ENCODE data around the gene ATPAF1. TPM values are rescaled to one million over a fixed set of nuclear protein-coding genes. Genes with fewer than 3 reads are reported as not detected.

Gene ATPAF1
- total and polyA plus RNA-seq, 2 donors (not counting 1 experiment from before 2014, with no cell fraction given): 65.6 to 72.1 TPM

DNA sequence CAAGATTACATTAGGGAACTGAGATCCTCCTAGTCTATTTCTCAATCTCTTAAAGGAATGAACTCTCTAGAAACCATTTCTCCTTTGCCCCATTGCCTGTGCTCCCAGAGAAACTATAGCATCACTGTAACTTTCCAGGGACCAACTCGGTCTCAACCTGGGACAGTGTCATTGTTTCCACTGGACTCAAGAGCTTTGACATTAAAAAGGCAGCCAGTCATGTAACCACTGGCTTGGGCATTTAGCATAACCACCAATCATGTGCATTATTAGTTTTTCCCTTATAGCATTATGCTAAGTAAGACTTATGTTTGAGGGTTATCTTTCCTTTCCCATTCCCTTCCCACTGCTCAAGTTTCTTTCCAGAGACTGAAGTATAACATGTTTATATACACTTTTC, 21.7 kb upstream of the ATPAF1 start:
- Histone ChIP-seq H3K9me3 (ENCODE audit: control insufficient read depth, insufficient read depth, low read depth, low read length) (no peaks in the 10 kb centered on the region), H3K4me3 (replicated peaks in 1 of 4; ENCODE audit: control extremely low read depth in 1 of 4, insufficient read depth in 1 of 4, low read depth in 3 of 4, low read length in 4 of 4) (no peak overlapping the region), H3K4me1 (ENCODE audit: control insufficient read depth, extremely low read depth, insufficient read depth, low read length) (peaks cover 2% of the 10 kb centered on the region), H4K20me1 (ENCODE audit: control insufficient read depth, extremely low read depth, insufficient read depth, low read length) (no peaks in the 10 kb centered on the region), H3K79me2 (ENCODE audit: control insufficient read depth, insufficient read depth, low read length) (no peaks in the 10 kb centered on the region), H3K27me3 (ENCODE audit: control insufficient read depth, insufficient read depth, low read length) (no peaks in the 10 kb centered on the region), H3K9ac (ENCODE audit: insufficient read depth, low read length) (no peak overlapping the region), H3K27ac (ENCODE audit: insufficient read depth, low read length) (no peak overlapping the region), H3K36me3 (ENCODE audit: control insufficient read depth, insufficient read depth, low read length) (peaks cover 3% of the 10 kb centered on the region), H2AFZ (ENCODE audit: low read length) (no peak overlapping the region), H3K4me2 (ENCODE audit: extremely low read depth, insufficient read depth, low read length) (no peak overlapping the region)
- DNase-seq (ENCODE audit: low read depth in 2 of 2): no peak
- TF ChIP-seq, protein P1, sequence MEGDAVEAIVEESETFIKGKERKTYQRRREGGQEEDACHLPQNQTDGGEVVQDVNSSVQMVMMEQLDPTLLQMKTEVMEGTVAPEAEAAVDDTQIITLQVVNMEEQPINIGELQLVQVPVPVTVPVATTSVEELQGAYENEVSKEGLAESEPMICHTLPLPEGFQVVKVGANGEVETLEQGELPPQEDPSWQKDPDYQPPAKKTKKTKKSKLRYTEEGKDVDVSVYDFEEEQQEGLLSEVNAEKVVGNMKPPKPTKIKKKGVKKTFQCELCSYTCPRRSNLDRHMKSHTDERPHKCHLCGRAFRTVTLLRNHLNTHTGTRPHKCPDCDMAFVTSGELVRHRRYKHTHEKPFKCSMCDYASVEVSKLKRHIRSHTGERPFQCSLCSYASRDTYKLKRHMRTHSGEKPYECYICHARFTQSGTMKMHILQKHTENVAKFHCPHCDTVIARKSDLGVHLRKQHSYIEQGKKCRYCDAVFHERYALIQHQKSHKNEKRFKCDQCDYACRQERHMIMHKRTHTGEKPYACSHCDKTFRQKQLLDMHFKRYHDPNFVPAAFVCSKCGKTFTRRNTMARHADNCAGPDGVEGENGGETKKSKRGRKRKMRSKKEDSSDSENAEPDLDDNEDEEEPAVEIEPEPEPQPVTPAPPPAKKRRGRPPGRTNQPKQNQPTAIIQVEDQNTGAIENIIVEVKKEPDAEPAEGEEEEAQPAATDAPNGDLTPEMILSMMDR (conservative IDR thresholded peaks at IDR 0.05 in 1 of 2, IDR thresholded peaks at IDR 0.05 in 1 of 2; ENCODE audit: low read depth in 1 of 2, low read length in 2 of 2): no peak
- TF ChIP-seq EZH2 (IDR thresholded peaks at IDR 0.05; ENCODE audit: low read length, missing control alignments): no peak

DNA sequence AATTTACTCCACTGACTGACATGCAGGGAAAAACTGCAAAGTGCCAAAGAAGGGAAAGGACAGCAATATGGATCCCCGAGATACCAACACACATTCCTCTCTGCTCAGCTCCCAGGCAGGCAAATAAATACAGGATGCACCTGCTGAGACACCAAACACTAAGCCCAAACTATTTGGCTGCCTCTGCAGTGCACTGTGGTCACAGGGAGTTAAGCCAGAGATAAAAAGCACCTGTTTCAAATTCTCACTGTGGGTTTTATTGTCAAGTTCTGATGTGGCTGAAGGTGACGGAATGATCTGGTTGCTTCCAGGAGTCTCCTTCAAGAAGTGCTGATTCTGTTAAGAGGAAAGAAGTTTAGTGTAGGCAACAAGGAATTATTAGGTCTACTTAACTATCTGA, 21.2 kb upstream of the ATPAF1 start:
- H3K36me3 ChIP-seq (ENCODE audit: control insufficient read depth, insufficient read depth, low read length): peaks cover 3% of the 10 kb centered on the region
- no peak overlapping the region for H2AFZ ChIP-seq (ENCODE audit: low read length)
- no peak for TF ChIP-seq EZH2 (IDR thresholded peaks at IDR 0.05; ENCODE audit: low read length, missing control alignments)
- TF ChIP-seq, protein P1 (conservative IDR thresholded peaks at IDR 0.05 in 1 of 2, IDR thresholded peaks at IDR 0.05 in 1 of 2; ENCODE audit: low read depth in 1 of 2, low read length in 2 of 2): no peak
- no peaks in the 10 kb centered on the region for H3K79me2 ChIP-seq (ENCODE audit: control insufficient read depth, insufficient read depth, low read length)
- no peak overlapping the region for H3K27ac ChIP-seq (ENCODE audit: insufficient read depth, low read length)
- no peaks in the 10 kb centered on the region for H3K27me3 ChIP-seq (ENCODE audit: control insufficient read depth, insufficient read depth, low read length)
- H3K9ac ChIP-seq (ENCODE audit: insufficient read depth, low read length): no peak overlapping the region
- H3K9me3 ChIP-seq (ENCODE audit: control insufficient read depth, insufficient read depth, low read depth, low read length): no peaks in the 10 kb centered on the region
- peak in 1 of 2 donors; percentile 30 for DNase-seq (ENCODE audit: low read depth in 2 of 2)
- H3K4me2 ChIP-seq (ENCODE audit: extremely low read depth, insufficient read depth, low read length): no peak overlapping the region
- no peaks in the 10 kb centered on the region for H4K20me1 ChIP-seq (ENCODE audit: control insufficient read depth, extremely low read depth, insufficient read depth, low read length)
- H3K4me1 ChIP-seq (ENCODE audit: control insufficient read depth, extremely low read depth, insufficient read depth, low read length): peaks cover 2% of the 10 kb centered on the region
- H3K4me3 ChIP-seq (replicated peaks in 1 of 4; ENCODE audit: control extremely low read depth in 1 of 4, insufficient read depth in 1 of 4, low read depth in 3 of 4, low read length in 4 of 4): no peak overlapping the region

DNA sequence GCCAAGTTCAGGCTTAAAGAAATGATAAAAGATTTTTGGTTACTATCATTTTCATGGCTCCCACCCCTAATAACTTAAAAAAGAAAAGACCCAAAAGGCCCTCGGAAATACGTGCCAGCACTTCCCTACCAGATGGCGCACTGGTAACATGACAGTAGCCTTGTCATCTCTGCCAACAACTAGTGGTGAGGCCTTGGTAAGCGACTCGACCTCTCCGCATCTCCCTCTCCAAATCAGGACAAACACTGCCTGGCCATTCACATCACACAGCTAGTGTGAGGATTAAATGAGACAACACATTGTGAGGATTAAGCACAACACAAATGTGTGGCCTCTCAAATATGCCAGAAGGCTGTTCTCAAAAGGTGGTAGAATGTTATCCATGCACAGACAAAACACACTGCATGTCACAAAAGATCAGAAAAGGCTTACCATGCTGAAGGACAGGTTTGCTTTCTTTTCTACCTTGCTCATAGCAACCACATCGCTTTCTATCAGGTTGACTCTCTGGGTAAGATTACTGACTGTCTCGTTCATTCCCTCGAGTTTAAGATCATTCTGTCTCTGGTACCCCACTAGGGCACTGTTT, 19.9 kb upstream of the ATPAF1 start:
- no peaks in the 10 kb centered on the region for H3K9me3 ChIP-seq (ENCODE audit: control insufficient read depth, insufficient read depth, low read depth, low read length)
- no peak overlapping the region for H3K9ac ChIP-seq (ENCODE audit: insufficient read depth, low read length)
- no peaks in the 10 kb centered on the region for H4K20me1 ChIP-seq (ENCODE audit: control insufficient read depth, extremely low read depth, insufficient read depth, low read length)
- DNase-seq (ENCODE audit: low read depth in 2 of 2): no peak
- no peak overlapping the region for H2AFZ ChIP-seq (ENCODE audit: low read length)
- TF ChIP-seq, protein P1 (conservative IDR thresholded peaks at IDR 0.05 in 1 of 2, IDR thresholded peaks at IDR 0.05 in 1 of 2; ENCODE audit: low read depth in 1 of 2, low read length in 2 of 2): no peak
- TF ChIP-seq EZH2 (IDR thresholded peaks at IDR 0.05; ENCODE audit: low read length, missing control alignments): no peak
- no peak overlapping the region for H3K4me3 ChIP-seq (replicated peaks in 1 of 4; ENCODE audit: control extremely low read depth in 1 of 4, insufficient read depth in 1 of 4, low read depth in 3 of 4, low read length in 4 of 4)
- H3K27ac ChIP-seq (ENCODE audit: insufficient read depth, low read length): no peak overlapping the region
- H3K4me2 ChIP-seq (ENCODE audit: extremely low read depth, insufficient read depth, low read length): no peak overlapping the region
- H3K4me1 ChIP-seq (ENCODE audit: control insufficient read depth, extremely low read depth, insufficient read depth, low read length): peaks cover 2% of the 10 kb centered on the region
- no peaks in the 10 kb centered on the region for H3K27me3 ChIP-seq (ENCODE audit: control insufficient read depth, insufficient read depth, low read length)
- H3K36me3 ChIP-seq (ENCODE audit: control insufficient read depth, insufficient read depth, low read length): peaks cover 5% of the 10 kb centered on the region
- H3K79me2 ChIP-seq (ENCODE audit: control insufficient read depth, insufficient read depth, low read length): no peaks in the 10 kb centered on the region

Measured in fibroblast of lung (primary cell).